SK-N-DZ (cell line): ENCODE data around the gene NKAPL. TPM values are rescaled to one million over a fixed set of nuclear protein-coding genes. Genes with fewer than 3 reads are reported as not detected.

Source experiments
- DNase-seq: peaks from one replicate; pipeline ENCODE4 v3.0.0-alpha.2; 2015; ENCODE audit warnings: low spot score
- polyA plus RNA-seq, 2 experiments: library from polyadenylated mRNA; depleted of rRNA; stranded (reverse); fragments of >200 nt; gene quantifications; 2 replicates each; pipeline ENCODE4 v1.2.3, GENCODE V29; 2014

Gene NKAPL
- polyA plus RNA-seq (2014; cell fraction: cytosol; rRNA removed): not detected in 2 replicates
- polyA plus RNA-seq (2014; cell fraction: nucleus; rRNA removed): not detected in 2 replicates

- DNase-seq: no peak
Measured at GRCh38 chr6:28258877-28259777, at the start of gene NKAPL. TSS of gene NKAPL (plus strand) at chr6:28259297. CDS start at chr6:28259372, 75 bp downstream.

GRCh38 chr6:28209753-28210535 is 49.2 kb upstream of the NKAPL start:
- DNase-seq: no peak

- no peak for DNase-seq
Measured at GRCh38 chr6:28211840-28212509, 47.1 kb upstream of the NKAPL start.

- peak; percentile 26 for DNase-seq
Measured at GRCh38 chr6:28212510-28213212, 46.4 kb upstream of the NKAPL start.

- no peak for DNase-seq
Measured at GRCh38 chr6:28213213-28213523, 45.9 kb upstream of the NKAPL start.

GRCh38 chr6:28215425-28215824 is 43.7 kb upstream of the NKAPL start:
- DNase-seq: no peak

GRCh38 chr6:28217890-28218289 is 41.2 kb upstream of the NKAPL start:
- DNase-seq: no peak

GRCh38 chr6:28218312-28219248 is 40.5 kb upstream of the NKAPL start:
- peak; percentile 51 for DNase-seq

GRCh38 chr6:28220257-28221133 is 38.6 kb upstream of the NKAPL start:
- DNase-seq: no peak

GRCh38 chr6:28224131-28225055 is 34.7 kb upstream of the NKAPL start:
- DNase-seq: no peak

GRCh38 chr6:28225056-28225834 is 33.9 kb upstream of the NKAPL start, which contains the start of gene ZSCAN9:
TSS of gene ZSCAN9 (plus strand) at chr6:28225275. CDS start at chr6:28227085, 1,810 bp downstream.
- peak; percentile 90 for DNase-seq

- DNase-seq: no peak
Measured at GRCh38 chr6:28226460-28226859, 32.6 kb upstream of the NKAPL start.

GRCh38 chr6:28232785-28233184 is 26.3 kb upstream of the NKAPL start:
- no peak for DNase-seq

- no peak for DNase-seq
Measured at GRCh38 chr6:28235912-28236452, 23.1 kb upstream of the NKAPL start.

GRCh38 chr6:28239636-28240035 is 19.5 kb upstream of the NKAPL start:
- DNase-seq: no peak

GRCh38 chr6:28240471-28240870 is 18.6 kb upstream of the NKAPL start:
- no peak for DNase-seq

- DNase-seq: no peak
Measured at GRCh38 chr6:28243946-28244345, 15.2 kb upstream of the NKAPL start.
